Subcutaneous abdominal adipose tissue (tissue), 5 donors: ENCODE results near the gene SPG7.

Experiments used
- H3K27ac ChIP-seq: one replicate; pipeline ENCODE4 v1.7.0; 2013; ENCODE audit warnings: low read depth, mild to moderate bottlenecking, inconsistent platforms, low read length, moderate library complexity
- H3K27me3 ChIP-seq, 5 donors: one replicate each; pipeline ENCODE4 v1.7.0; 2013; ENCODE audit warnings: low read length in 5 of 5, inconsistent platforms in 1 of 5; ENCODE audit not compliant: control insufficient read depth in 5 of 5, insufficient read depth in 4 of 5
- H3K36me3 ChIP-seq, 5 donors: one replicate each; pipeline ENCODE4 v1.7.0; 2013; ENCODE audit warnings: low read length in 5 of 5; ENCODE audit not compliant: control insufficient read depth in 5 of 5, insufficient read depth in 5 of 5
- H3K4me1 ChIP-seq, 5 donors: one replicate each; pipeline ENCODE4 v1.7.0; 2013; ENCODE audit warnings: low read length in 5 of 5, mild to moderate bottlenecking in 3 of 5, moderate library complexity in 1 of 5; ENCODE audit not compliant: control insufficient read depth in 5 of 5, insufficient read depth in 5 of 5
- H3K4me3 ChIP-seq, 5 donors: one replicate each; pipeline ENCODE4 v1.7.0; 2013; ENCODE audit warnings: low read length in 5 of 5, low read depth in 1 of 5
- H3K9ac ChIP-seq, 5 donors: one replicate each; pipeline ENCODE4 v1.7.0; 2013; ENCODE audit warnings: low read length in 5 of 5, mild to moderate bottlenecking in 4 of 5, moderate library complexity in 3 of 5
- H3K9me3 ChIP-seq, 5 donors: one replicate each; pipeline ENCODE4 v1.7.0; 2013; ENCODE audit warnings: low read length in 5 of 5; ENCODE audit not compliant: control insufficient read depth in 5 of 5
- donor health status: healthy.
- donor health status: healthy.
- donor health status: healthy.
- donor health status: healthy.
- donor health status: healthy.

Gene SPG7

DNA sequence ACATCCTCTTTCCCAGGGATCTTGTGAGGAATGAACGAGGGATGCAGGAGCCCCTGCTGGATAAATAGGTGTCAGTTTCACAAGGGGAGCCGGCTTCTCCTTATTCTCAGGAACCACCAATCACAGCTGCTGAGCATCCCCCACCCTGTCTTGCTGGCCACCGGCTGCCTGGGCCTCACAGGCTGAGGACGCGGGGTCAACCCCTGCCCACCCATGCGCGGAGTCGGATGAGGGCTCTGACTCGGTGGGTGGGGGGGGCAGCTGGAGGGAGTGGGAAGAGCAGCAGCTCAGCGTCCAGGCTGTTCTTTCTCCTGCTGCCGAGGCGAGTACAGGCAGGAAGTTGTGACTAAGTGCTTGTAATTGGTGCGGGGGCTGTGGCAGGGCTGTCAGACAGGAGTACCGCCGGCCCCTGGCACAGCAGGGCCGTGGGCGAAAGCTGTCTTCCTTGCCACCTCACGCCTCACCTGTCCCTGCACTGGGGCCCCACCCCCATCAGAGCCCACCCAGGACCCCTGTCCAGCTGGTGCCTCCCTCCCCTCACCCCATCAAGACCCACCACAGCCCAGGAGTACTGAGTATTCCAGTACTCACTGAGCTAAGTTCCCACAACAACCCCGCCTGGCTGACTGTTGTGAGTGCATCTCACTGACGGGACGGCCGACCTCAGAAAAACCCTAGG is 94.2 kb downstream of the SPG7 start:
- Histone ChIP-seq H3K36me3 (no peaks in the 10 kb centered on the region), H3K27me3 (peaks cover 11 to 18% (median 15%) of the 10 kb centered on the region in 5 donors), H3K9me3 (no peaks in the 10 kb centered on the region), H3K4me3 (no peak overlapping the region), H3K9ac (no peak overlapping the region), H3K4me1 (peaks cover 0 to 11% (median 1%) of the 10 kb centered on the region in 5 donors), H3K27ac (no peak overlapping the region)

DNA sequence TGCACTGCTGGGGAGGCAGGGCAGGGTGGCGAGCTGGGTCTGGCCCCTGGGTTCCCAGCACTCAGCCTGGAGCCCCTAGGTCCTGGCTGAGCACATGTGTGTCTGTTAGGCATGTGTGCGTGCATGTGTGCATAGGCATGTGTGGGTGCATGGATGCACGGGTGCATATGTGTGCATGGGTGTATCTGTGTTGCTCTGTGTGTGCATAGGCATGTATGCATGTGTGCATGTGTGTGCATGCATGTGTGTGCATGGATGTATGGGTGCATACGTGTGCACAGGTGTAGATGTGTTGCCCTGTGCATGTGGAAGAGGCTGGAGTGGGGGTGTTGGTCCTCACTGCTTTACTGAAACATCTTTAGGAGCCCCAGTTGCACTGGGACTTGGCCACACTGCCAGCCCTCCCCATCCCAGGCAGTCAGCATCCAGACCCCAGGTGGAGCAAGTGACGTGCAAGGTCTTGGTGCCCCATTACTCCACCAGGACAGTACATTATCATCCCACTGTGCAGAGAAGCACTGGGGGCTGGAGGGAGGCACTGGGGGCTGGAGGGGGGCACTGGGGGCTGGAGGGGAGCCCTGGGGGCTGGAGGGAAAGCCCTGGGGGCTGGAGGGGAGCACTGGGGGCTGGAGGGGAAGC is 94.9 kb downstream of the SPG7 start:
- Histone ChIP-seq H3K36me3 (no peaks in the 10 kb centered on the region), H3K9ac (no peak overlapping the region), H3K27ac (no peak overlapping the region), H3K9me3 (no peaks in the 10 kb centered on the region), H3K4me1 (peaks cover 0 to 11% (median 1%) of the 10 kb centered on the region in 5 donors), H3K27me3 (peaks cover 11 to 21% (median 15%) of the 10 kb centered on the region in 5 donors), H3K4me3 (no peak overlapping the region)

DNA sequence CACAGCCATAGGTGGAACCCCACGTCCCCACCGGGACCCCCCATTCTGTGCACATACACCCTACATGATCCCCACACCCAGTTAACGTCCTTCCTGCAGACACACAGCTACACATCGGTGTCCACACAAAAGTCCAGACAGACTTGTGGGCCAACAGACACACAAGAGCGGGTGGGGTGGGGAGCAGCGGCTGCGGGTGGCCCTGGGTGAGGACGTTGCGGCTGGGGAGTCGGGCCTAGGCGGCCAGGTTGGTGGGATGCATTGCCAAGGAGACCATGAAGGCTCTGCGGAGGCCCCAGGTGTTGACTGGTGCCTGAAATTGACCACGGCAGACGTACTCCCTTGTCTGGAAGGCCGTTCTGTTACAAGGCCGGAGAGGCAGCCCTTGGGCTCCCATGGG is 96.6 kb downstream of the SPG7 start:
- H3K36me3 ChIP-seq = no peaks in the 10 kb centered on the region
- H3K27ac ChIP-seq = no peak overlapping the region

DNA sequence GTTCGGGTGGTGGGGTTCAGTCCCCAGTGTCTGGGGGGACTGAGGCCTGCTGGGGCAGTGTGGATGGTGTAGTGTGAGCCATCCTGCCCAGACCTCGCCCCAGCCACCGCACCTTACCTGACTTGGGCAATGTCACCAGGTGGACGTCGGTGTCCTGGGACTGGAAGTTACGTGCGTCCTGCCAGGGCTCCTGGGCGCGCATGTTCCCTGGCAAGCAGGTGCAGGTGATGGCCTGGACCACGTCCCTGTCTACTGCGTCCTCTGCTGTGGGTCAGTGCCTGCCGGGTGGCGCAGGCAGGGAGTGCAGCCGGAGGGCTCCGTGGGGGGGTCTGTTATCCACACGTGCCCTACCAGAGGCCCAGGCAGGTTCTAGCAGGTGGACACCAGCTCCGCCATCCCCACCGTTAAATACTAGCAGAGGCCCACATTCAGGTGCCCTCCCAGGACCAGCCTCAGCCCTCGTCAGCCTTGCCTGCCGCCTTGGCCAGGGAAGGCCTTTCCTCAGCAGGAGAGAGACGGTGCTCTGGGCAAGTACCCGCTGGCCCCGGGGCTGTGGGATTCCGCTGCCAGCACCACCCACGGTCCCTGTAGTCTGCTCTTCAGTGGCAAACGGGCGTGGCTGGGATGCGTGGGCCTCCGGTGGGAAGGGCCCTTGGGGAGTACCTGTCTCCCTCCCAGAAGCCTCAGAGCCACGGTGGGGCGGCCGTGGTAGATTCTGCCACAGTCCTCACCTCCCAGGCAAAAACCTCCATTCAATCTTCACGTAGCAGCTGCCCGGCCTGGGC is 97.2 kb downstream of the SPG7 start:
- Histone ChIP-seq H3K27me3 (peaks cover 11 to 28% (median 15%) of the 10 kb centered on the region in 5 donors), H3K9ac (no peak overlapping the region), H3K27ac (no peak overlapping the region), H3K36me3 (no peaks in the 10 kb centered on the region), H3K4me1 (peaks cover 0 to 11% (median 1%) of the 10 kb centered on the region in 5 donors), H3K4me3 (no peak overlapping the region), H3K9me3 (no peaks in the 10 kb centered on the region)

More for the DNA sequence above, 96.6 kb downstream of the SPG7 start:
- Histone ChIP-seq H3K9me3 (no peaks in the 10 kb centered on the region), H3K9ac (no peak overlapping the region), H3K27me3 (peaks cover 11 to 28% (median 15%) of the 10 kb centered on the region in 5 donors), H3K4me3 (no peak overlapping the region), H3K4me1 (peaks cover 0 to 11% (median 1%) of the 10 kb centered on the region in 5 donors)

DNA sequence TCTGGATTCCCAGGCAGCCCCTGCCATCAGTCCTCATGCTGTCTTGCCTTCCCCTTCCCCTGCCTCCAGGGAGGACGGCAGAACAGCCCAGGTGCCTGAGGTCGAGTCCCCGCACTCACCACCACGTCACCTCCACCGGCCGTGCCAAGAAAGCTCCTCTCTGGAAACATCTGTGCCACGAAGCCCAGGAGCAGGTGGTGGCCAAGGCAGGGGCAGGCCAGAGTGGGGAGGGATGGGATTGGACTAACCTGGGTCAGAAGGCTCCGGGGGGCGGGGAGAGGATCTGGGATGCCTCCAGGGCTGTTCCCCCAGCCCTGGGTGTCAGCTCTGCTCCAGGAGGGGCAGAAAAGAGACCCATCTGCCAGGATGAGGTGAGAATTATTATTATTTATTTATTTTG is 97.8 kb downstream of the SPG7 start:
- Histone ChIP-seq H3K36me3 (no peaks in the 10 kb centered on the region), H3K27me3 (peaks cover 11 to 28% (median 15%) of the 10 kb centered on the region in 5 donors), H3K4me3 (no peak overlapping the region), H3K9me3 (no peaks in the 10 kb centered on the region), H3K9ac (no peak overlapping the region), H3K4me1 (peaks cover 0 to 11% (median 1%) of the 10 kb centered on the region in 5 donors), H3K27ac (no peak overlapping the region)
